GM19351 (cell line): ENCODE measurements around the gene SLC35G6.
"Not testable (repeated sequence)": the region's sequence is repeated elsewhere in the genome, so short reads cannot be mapped to it uniquely, and the experiment has no call there.

Experiments
- ATAC-seq: cut with Tn5 transposase; IDR thresholded peaks from one replicate; pipeline ENCODE4 v1.9.1; 2021; ENCODE audit warnings: mild to moderate bottlenecking, moderate library complexity; ENCODE audit not compliant: unreplicated experiment

Gene SLC35G6

DNA sequence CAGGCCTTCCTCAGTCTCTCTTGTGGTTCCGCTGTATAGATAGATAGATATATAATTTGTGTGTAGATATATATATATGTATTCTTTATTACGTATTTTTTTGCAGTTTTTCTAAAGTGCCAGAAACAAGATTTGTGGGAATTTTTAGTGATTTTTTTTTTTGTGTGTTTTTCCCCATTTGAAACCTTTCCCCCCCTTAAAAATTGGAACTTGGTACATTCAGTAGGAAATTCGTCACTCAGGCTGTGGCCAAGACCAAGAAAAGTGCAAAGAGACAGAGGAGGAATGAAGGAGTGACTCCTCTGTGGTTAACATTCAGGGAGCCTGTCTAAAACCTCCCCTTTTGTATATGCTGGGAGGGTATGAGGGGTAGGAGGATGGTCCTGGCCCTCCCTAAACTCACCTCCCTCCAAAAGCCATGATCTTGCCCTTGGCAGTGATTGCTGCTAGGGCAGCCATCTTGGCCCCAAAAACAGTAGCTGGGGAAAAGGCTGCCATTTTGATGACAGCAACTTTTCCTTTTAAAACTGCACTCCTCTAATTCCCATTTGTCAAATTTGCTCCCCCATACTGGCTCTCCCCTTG, 21.2 kb upstream of the SLC35G6 start:
- no peak for ATAC-seq

DNA sequence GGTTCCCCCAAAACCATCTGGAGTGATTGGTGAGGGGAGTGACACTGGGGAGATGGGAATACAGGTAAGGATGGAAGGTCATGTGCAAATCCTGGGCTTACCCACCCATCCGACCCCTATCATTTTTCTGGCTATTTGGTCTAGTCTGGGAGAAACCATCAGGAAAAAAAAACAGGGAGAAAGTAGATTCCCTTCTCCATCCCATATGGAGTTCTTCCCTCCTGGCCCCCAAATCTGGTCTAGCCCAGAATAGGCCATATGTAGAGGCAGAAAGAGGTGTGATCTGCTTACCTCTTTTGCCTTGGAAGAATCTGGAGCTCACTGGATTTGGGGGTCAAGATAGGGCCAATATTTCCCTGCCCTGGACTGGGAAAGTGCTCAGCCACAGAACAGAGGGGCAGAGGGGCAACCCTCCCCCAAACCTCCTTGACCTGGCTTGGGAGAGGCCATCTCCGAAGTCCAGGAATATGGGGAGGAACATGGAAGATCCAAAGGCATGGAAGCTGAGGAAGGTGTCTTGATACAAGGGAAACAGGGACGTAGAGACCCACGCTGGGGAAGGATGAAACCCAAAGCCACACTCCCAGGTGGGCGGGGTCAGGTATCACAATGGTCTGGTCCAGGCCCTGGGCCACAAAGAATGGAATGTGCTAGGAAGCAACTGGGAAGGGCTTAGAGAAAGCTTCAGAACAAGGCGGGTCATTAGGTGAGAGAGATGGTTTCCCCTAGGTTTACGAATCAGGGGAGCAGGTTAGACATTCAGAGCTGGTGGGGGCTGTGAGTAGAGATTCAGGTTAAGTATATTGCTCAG, 20.2 kb upstream of the SLC35G6 start:
- ATAC-seq = no peak

DNA sequence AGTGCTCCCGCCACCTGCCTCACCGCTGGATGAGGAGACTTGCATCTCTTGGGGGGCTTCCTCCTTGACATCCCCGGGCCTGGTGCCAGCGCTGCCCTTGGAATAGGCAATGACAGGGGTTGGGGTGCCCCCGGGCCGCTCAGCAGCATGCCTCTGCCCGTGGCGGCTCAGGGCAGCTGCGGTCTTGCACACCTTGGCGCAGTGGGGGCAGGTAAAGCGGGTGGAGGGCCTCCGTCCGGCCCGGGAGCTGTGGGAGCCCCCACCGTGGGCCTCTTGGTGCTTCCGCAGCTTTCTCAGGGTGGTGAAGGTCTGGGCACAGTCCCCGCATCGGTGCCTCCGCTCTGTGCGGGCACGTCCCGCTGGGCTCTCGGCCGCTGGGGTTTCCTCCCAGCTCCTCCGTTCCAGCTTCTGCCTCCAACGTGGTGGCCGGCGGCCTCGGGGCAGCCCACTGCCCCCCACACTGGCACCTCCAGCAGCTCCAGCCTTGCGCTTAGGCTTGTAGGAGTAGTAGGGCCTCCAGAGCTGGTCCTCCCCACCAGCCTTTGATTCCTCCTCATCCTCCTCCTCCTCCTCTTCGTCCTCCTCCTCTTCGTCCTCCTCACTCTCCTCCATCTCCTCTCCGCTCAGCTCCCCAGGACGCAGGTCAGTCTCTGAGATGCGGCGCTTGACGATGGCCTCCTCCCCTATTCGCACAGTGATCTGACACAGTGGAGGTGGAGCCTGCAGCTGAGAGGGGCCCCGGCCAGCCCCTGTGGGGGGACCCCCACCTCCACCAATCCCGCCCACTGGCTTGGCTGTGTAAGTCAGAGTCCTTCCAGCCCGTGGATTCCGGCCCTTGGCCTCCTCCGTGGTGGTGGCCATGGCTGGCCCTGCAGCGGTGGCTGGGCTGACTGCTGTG, 18.5 kb upstream of the SLC35G6 start:
- no peak for ATAC-seq

DNA sequence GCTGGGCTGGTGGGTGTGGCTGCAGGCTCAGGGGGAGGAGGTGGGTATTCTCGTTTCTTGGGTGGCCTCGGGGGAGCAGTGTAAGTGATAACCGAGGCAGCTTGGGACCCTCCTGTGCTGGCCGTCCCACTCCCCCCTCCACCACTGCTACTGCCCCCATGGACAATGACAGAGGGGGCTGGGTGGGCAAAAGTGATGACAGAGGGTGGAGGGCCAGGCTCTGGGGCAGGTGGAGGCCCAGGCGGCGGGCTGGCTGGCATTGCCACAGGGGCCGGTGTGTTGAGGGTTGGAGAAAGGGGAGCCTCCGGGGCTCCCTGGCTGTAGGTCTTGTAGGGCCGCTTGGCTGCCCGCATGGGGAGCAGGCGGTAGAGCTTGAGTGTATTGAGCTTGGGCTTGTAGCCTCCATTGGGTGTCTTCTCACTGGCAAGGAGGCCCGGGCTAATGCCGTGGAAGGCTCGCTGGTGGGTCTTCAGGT, 17.8 kb upstream of the SLC35G6 start:
- ATAC-seq = no peak

DNA sequence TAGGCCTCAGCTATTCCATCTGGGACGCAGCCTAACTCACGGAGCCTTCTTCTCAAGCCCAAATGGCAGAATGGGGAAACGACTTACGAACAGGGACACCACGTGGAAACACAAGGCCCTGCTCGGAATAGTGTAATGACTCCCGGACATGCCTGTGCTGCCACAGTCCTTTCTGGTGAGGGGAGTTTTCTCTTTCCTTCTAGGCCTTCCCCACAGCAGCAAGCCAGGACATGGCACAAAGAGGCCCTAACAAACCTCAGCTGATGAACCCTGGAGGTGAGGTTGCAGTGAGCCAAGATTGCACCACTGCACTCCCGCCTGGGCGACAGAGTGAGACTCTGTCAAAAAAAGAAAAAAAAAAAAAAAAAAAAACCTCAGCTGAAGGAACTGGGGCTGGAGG, 17.2 kb upstream of the SLC35G6 start:
- no peak for ATAC-seq

DNA sequence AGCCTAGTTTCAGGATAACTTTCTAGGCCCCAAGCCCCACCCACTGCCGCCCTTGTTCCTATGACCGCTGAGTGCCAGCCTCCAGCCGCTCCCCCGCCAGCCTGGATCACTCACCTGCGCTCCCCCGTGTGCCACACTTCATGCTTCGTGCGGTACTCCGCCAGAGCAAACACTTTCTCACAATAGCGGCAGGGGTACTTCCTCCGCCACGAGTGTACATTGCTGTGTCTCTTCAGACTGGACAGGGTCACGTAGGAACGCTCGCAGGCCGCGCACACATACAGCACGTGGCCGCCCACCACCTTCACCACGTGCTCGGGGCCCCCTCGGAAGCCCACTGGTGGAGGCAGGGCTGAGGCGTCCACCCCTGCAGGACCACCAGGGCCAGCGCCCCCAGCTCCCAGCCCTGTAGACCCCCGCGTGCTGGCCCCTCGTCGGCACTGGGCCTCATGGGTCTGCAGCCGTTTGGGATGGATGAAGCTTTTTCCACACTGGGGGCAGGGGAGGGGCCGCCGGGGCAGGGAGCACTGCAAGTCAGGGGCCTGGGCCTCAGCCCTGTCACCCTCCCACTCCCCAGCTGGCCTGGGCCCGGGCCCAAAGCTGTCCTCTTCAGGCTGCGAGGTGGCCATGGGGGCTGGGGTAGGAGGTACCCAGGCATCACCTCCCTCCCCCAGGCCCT, 15.5 kb upstream of the SLC35G6 start:
- ATAC-seq = no peak

DNA sequence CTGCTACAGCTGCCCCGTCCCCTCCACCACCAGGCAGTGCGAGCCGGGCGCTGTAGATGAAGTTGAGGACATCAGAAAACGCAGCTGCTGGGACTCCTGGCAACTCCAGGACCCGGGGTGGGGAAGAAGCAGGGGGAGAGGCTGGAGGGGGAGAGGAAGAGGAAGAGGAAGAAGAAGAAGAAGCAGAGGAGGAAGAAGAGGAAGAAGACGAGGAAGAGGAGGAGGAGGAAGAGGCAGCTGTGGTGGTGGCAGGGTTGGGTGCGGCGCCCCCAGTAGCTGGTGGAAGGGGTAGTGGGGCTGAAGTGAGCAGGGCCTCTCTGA, 15.0 kb upstream of the SLC35G6 start:
- ATAC-seq = no peak

DNA sequence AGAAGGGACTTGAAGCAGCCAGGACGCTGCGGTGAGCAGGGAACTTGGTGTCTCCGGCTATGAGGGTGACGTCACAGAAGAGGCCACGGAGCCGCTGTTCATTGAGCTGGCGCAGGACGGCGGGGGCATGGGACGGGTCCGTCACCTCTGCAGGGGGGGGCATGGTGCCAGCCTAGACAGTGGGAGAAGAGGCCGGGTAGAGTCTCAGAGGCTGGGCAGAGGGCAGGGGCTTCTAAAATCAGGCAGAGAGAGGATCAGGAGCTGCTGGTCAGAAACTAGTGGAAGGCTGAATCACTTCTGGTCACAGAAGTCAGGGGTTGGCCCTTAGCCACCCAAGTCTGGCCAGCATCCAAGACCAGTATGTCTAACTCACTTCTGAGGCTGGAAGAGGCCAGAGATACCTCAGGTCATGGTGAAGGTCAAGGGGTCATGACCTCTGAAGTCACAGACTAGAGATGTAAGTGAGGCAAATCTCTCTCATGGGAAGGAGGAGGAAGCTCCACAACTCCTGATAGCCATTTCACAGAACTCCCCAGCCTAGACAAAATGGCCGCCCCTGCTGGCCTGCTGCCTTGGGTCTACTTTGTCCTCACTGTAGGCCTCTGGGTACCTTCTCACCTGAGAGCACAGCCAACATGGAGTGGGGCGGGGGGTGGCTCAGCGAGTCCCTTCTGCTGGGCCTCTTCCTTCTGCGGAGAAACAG, 14.5 kb upstream of the SLC35G6 start:
- ATAC-seq = no peak

DNA sequence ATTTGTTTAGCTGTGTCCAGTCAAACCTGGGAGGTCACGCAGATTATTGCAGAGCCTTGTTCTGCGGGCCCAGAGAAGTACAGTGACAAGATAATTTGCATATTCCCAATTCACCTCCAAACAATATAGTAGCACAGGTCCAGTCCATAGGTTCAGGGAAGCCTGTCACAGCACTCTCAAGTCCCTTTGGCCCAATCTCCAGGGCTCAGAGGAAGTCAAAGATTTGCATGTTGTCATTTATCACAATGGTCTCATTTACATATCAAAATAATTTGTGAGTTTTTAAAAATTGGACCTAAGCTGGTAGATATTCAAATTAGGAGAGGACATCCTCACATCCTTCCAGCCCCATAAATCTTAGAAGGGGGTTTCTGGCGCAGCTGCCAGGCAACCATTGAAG, 13.7 kb upstream of the SLC35G6 start:
- no peak for ATAC-seq

DNA sequence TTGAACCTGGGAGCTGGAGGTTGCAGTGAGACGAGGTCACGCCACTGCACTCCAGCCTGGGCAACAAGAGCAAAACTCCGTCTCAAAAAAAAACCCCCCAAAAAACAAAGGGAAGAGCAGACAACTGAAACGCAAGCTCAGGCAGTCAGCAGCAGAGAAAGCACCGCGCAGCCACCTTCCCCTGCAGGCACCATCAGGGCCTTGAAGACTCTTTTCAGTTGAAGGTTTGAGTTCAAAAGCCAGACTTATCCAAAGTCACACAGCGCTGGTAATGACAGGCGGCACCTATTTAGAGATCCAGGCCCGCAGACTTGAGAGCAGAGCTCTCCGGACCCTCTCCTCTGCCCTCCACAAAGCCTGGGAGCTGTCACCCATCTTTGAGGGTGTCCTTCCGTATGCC, 13.0 kb upstream of the SLC35G6 start:
- ATAC-seq = no peak

DNA sequence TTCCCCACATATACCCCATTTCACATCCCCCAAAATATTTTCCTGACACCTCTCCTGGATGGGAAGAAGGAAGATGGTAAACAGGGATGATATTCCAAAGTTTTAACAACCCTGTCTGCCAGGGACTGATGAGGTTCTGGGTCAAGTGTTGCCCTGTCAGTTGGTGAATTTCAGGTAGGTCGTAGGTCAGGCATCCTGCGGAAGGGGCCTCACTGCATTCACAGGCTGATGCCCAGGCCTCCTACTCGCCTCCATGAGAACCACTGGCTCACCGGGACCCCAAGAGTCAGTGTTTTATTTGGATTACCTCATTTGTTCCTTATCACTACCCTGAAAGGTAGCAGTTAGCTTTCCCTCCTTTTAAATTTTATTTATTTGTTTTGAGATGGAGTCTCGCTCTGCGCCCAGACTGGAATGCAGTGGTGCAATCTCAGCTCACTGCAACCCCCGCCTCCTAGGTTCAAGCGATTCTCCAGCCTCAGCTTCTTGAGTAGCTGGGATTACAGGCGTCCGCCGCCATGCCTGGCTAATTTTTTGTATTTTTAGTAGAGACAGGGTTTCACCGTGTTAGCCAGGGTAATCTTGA, 12.3 kb upstream of the SLC35G6 start:
- ATAC-seq = no peak

DNA sequence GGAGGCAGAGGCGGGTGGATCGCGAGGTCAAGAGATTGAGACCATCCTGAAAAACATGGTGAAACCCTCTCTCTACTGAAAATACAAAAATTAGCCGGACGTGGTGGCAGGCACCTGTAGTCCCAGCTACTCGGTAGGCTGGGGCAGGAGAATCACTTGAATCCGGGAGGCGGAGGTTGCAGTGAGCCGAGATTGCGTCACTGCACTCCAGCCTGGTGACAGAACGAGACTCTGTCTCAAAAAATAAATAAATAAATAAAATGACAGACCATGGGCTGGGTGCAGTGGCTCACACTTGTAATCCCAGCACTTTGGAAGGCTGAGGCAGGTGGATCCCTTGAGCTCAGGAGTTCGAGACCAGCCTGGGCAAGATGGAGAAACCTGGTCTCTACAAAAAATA, 11.4 kb upstream of the SLC35G6 start:
- not testable (repeated sequence) for ATAC-seq

DNA sequence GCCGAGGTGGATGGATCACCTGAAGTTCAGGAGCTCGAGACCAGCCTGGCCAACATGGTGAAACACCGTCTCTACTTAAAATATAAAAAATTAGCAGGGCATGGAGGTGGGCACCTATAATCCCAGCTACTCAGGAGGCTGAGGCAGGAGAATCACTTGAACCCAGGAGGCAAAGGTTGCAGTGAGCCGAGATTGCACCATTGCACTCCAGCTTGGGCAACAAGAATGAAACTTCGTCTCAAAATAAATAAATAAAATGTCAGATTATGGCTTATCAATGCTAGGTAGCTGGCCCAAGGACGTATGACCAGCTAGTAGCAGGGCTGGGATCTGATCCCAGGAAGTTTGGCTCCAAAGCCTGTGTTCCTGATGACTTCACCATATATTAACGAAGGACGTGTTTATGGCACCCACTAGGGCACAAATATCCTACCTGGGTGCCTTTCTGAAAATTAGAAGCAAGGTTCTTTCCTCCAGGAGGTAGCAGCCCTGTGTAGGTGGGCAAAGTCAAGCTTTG, 10.7 kb upstream of the SLC35G6 start:
- ATAC-seq = not testable (repeated sequence)

DNA sequence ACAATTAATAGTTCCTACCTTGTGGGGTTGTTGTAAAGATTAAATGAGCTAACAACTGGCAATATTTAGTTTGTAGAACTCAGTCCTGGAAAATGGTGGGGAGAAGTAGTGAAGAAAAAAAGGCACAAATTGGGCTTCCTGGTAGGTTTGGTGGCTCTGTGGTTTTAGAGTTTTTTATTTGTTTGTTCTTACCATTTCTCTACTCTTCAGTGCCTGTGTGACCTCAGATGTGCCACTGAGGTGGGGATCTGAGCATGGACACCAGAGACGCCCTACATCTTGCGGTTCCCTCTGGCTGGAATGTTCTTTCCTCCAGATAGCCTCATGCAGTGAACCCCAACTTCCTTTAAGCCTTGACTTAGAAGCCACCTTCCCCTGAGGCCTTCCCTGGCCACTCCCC, 9.5 kb upstream of the SLC35G6 start:
- no peak for ATAC-seq

DNA sequence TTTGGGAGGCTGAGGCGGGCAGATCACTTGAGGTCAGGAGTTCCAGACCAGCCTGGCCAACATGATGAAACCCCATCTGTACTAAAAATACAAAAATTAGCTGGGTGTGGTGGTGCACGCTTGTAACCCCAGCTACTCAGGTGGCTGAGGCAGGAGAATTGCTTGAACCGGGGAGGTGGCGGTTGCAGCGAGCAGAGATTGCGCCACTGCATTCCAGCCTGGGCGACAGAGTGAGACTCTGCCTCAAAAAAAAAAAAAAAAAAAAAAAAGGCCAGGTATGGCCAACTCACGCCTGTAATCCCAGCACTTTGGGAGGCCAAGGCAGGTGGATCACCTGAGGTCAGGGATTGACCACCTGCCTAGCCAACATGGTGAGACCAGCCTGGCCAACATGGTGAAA, 6.5 kb upstream of the SLC35G6 start:
- ATAC-seq = not testable (repeated sequence)

DNA sequence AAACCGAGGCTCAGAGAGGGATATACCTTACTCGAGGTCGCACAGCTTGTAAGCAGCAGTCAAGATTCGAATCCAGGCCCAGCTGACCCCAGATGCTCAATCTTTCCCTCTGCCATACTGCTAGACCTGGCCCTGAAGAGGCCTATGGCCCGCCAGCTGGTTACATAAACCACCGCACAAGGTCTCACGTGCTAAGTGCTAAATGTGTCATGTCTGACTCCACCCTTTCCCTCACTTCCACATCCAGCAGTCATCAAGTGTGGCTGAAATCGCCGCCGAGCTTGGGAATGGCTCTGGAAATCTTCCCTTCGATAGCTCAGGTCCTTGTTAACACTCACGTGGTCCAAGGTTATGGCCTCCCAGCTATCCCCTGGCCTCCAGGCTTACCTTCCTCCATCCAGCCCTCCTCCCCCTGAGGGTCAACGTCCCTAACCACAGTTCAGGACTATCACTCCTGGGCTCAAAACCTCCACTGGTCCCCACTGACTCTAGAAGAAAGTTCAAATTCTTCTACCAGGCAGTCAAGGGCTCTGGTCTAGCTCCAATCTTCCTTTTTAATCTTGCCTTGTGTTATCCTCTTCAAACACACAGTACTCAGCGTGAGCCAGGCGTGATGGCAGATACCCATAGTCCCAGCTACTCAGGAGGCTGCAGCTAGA, 5.4 kb upstream of the SLC35G6 start:
- ATAC-seq = no peak

DNA sequence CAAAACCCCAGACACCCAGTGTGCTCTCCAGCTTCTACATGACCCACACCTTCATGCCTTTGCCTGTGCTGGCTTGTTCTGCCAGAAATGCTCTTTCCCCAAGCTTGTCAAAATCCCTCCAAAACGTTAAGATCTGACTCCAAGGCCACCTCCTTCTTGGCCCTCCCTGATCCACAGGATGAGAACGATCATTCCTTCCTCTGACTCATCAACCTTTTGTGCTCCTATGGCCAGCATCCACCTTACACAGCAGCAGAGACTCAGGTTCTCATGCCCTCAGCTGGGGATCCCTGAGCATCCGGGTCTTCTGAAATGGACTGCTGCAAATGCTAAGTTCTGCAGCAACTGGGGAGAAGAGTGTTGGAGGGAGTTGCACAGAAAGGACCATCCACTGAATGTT, 4.8 kb upstream of the SLC35G6 start:
- no peak for ATAC-seq

DNA sequence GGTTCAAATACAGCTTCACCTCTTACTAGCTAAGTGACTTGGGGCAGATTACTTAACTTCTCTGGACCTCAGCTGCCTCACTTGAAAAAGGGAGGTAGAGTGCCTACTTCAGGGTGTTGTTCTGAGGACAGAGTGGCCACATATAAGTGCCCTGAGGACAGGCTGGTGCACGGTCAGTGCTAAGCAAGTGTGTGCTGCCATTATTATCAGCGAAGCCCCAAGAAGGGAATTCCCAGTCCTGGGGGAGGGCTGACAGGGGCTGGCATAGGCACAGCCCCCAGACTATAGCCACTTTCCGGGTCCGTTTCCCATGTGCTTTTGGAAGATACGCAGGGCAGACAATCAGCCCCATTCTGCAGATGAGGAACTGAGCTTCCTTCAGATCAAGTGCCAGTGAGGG, 4.3 kb upstream of the SLC35G6 start:
- ATAC-seq = no peak
